HG02798 (cell line): ENCODE results near the gene RAB6B.
A peak's percentile ranks its signal among the peaks of the same experiment; 100 is the strongest.

ENCODE experiments used
- ATAC-seq: cut with Tn5 transposase; IDR thresholded peaks from one replicate; pipeline ENCODE4 v1.9.1; 2021; ENCODE audit warnings: mild to moderate bottlenecking; ENCODE audit not compliant: unreplicated experiment, poor library complexity

Gene RAB6B

GRCh38 chr3:133932009-133932408 lies 36.3 kb upstream of the RAB6B start:
- no peak for ATAC-seq

- ATAC-seq = no peak
Observed at GRCh38 chr3:133931084-133931483, 35.4 kb upstream of the RAB6B start.

GRCh38 chr3:133930341-133930933 lies 34.8 kb upstream of the RAB6B start:
- ATAC-seq = no peak

DNA sequence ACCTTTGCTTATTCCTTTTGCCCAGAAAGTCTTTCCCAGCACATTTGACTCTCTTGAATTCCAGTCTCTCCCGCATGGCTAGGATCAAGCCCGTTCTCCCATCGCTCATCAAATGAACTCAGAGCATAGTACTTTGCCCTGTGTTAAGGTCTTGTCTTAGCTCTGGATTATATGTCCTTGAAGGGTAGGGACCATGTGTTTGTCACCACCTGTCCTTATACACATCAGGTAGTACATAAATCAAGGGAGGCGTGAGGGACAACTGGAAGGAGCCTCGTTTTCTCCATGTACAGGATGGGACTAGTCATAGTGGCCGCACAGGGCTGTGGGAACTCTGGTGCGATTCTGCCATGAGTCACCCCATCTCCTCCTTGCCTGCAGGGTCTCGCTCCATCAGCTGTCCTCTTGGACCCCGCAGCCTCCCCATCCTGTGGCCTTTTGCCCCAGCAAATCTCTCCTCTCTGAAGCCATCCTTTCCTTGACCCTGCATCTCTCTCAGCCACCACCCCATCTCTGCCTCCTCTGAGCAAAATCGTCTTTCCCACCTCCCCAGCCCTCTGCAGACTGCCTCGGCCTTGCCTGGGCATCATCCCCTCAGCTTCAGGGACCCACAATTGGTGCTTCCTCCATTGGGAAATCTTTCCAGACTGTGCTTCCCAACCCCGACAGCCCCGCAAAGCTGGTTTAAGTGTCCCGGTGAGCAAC lies 33.4 kb upstream of the RAB6B start:
- no peak for ATAC-seq

GRCh38 chr3:133928136-133928893 lies 32.6 kb upstream of the RAB6B start:
- ATAC-seq = no peak

DNA sequence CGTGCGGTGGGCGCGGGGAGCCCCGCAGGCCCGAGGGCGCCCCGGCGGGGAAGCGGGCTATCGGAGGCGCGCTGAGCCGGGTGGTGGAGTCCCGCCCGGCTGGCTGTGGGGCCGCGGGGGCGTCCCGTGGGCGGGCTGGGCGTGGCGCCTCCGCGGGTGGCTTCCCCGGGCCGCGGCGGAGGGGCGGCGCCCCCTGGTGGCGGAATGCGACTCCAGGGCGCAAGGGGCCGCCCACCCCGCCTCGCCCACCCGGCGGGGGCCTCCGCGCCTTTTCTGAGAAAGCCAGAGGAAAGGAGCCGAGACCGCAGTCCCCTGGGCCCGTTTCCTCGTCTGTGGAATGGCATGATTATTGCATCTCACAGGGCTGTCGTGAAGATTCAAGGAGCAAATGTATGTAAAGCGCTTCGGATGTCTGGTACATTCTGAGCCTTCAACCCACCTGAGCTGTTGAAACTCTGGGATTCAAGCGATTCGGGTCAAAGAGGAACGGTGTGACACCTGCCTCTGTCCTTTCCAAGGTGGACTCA lies 31.9 kb upstream of the RAB6B start:
- peak; percentile 89 for ATAC-seq

GRCh38 chr3:133926736-133927539 lies 31.3 kb upstream of the RAB6B start:
- ATAC-seq = peak; percentile 11

- ATAC-seq = no peak
Observed at GRCh38 chr3:133925960-133926735, 30.5 kb upstream of the RAB6B start.

DNA sequence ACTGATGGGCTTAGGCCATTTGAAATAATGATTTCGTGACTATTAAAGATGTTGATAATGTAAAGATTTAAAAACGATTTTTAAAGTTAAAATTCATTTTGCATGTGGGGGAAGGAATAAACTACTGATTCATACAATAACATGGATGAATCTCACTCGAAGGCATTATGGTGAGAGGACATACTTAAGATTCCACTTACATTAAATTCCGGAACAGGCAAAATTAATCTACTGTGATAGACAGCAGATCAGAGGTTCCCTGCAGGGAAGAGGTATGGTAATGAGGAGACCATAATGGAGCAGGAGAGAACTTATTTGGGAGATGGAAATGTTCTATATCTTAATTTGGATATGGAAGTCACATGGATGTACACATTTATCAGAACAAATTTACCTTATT lies 28.4 kb upstream of the RAB6B start:
- no peak for ATAC-seq

DNA sequence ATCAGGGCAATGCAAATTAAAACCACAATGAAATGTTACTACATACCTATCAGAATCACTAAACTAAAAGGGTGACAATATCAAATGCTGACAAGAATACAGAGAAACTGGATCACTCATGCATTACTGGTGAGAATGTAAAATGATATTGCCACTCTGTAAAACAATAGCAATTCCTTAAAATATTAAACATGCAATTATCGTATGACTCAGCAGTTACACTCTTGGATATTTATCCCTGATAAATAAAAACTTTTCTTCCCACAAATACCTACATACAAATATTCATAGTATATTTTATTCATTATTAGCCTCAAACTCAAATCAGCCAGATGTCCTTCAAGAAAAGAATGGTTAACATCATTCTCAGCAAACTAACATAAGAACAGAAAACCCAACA lies 25.9 kb upstream of the RAB6B start:
- ATAC-seq = no peak

DNA sequence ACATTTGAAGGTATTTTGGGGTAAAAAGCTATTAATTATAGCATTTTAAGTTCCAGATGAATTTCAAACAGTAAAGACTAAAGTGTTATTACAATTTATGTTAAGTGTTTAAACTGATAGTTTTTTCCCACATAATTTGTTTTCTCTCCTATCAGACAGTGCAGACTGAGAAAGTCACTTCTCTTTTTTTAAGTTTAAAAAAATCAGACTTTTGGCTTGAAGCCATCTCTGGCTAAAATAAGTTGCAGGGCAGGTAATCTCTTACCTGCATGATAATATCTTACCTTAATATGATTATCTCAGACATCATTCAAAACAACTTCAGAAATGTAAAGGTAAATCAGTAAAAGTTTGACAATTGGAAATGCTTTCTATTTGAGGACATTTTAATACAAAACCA lies 21.5 kb upstream of the RAB6B start:
- no peak for ATAC-seq

- no peak for ATAC-seq
Observed at GRCh38 chr3:133915685-133916658, 20.3 kb upstream of the RAB6B start.

GRCh38 chr3:133914839-133915600 lies 19.3 kb upstream of the RAB6B start:
- ATAC-seq = no peak

GRCh38 chr3:133910422-133910821 lies 14.7 kb upstream of the RAB6B start:
- no peak for ATAC-seq

DNA sequence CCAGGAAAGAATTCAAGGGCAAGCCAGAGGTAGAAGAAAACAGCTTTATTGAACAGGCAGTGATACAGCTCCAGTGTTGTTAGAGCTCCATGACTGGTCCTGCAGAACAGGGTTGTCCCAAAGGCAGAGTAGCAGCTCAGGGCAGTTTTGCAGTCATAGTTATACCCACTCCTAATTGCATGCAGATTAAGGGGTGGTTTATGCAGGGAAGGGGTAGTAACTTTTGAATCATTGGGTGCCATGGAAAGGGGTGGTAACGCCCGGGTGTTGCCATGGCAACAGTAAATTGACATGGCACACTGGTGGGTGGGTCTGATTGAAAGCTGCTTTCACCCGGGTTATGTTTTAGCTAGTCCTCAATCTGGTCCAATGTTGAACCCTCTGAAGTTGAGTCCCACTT lies 9.7 kb upstream of the RAB6B start:
- ATAC-seq = no peak

DNA sequence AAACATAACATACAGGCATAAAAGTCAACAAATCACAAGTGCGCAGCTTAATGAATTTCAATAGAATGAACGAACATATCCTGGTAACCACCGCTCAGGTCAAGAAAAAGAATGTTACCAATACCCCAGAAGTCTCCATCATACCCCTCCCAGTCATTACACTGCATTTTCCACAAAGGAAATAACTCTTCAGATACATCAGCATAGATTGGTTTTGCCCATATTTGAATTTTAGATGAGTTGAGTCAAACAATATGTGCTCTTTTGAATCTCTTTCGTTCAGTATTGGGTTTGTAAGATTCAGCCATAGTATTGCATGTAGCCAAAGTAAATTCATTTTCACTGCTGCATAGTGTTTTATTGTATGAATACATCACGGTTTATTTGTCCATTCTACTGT lies 6.2 kb upstream of the RAB6B start:
- ATAC-seq = no peak

DNA sequence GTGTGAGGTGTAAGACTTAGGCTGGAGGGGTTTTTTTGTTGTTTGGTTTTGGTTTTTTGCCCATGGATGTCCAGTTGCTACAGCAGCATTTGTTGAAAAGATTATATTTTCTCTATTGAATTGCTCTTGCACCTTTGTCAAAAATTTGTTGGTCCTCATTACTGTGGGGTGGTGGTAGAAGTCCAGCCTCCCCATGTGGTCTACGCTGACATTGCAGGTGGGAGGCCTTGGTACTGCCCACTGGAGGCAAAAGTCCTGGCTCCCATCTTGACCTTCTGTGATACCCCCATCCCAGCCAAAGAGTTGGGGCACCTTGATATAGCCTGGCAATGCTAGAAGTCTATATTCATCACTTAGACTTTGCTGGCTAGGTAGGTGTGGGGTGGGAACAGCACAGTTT lies 5.4 kb upstream of the RAB6B start:
- ATAC-seq = no peak

DNA sequence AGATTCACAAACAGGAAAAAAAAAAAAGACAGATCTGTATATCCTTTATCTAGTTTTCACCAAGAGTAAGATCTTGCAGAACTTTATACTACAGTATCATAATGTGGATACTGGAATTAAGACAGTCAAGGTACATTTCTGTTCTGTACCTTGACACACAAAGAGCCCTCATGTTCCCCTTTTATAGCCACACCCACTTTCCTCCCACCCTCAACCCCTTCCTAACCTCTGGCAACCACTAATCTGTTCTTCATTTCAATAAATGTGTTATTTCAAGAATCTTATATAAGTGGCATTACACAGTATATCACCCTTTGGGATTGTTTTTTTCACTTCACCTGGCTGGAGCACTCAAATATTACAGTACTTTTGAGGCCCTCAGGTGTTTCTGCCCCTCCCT lies 3.6 kb upstream of the RAB6B start:
- ATAC-seq = no peak
